Measurements from ENCODE around the gene MPP2.

MPP2 gene

GRCh38 chr17:43932357-43932756, 25.0 kb upstream of the MPP2 start:
- in situ Hi-C loops (cut with HindIII; ENCODE audit: low sequenced_read_pairs): no loop called here

- in situ Hi-C loops (cut with HindIII; ENCODE audit: low sequenced_read_pairs): no loop called here
Measured at GRCh38 chr17:43931062-43931571, 23.8 kb upstream of the MPP2 start.

- in situ Hi-C loops (cut with HindIII; ENCODE audit: low sequenced_read_pairs): loop anchor here (5.0 kb wide), 1 partner anchor 86 kb away; no protein-coding TSS in a partner anchor
Measured at GRCh38 chr17:43928609-43929008, 21.3 kb upstream of the MPP2 start.

- in situ Hi-C loops (cut with HindIII; ENCODE audit: low sequenced_read_pairs): loop anchor here (5.0 kb wide), 1 partner anchor 86 kb away; no protein-coding TSS in a partner anchor
Measured at GRCh38 chr17:43927929-43928328, 20.6 kb upstream of the MPP2 start.

- in situ Hi-C loops (cut with HindIII; ENCODE audit: low sequenced_read_pairs): loop anchor here (5.0 kb wide), 1 partner anchor 85 kb away; no protein-coding TSS in a partner anchor
Measured at GRCh38 chr17:43927060-43927864, 19.9 kb upstream of the MPP2 start.

- in situ Hi-C loops (cut with HindIII; ENCODE audit: low sequenced_read_pairs): no loop called here
Measured at GRCh38 chr17:43924558-43924957, 17.2 kb upstream of the MPP2 start.

GRCh38 chr17:43920500-43921095, 13.3 kb upstream of the MPP2 start:
- in situ Hi-C loops (cut with HindIII; ENCODE audit: low sequenced_read_pairs): no loop called here

GRCh38 chr17:43918026-43918389, 10.7 kb upstream of the MPP2 start:
- in situ Hi-C loops (cut with HindIII; ENCODE audit: low sequenced_read_pairs): no loop called here

- in situ Hi-C loops (cut with HindIII; ENCODE audit: low sequenced_read_pairs): no loop called here
Measured at GRCh38 chr17:43917348-43918025, 10.2 kb upstream of the MPP2 start.

- in situ Hi-C loops (cut with HindIII; ENCODE audit: low sequenced_read_pairs): no loop called here
Measured at GRCh38 chr17:43917016-43917347, 9.6 kb upstream of the MPP2 start.

- in situ Hi-C loops (cut with HindIII; ENCODE audit: low sequenced_read_pairs): no loop called here
Measured at GRCh38 chr17:43916385-43916784, 9.0 kb upstream of the MPP2 start.

- in situ Hi-C loops (cut with HindIII; ENCODE audit: low sequenced_read_pairs): no loop called here
Measured at GRCh38 chr17:43915559-43915958, 8.2 kb upstream of the MPP2 start.

- in situ Hi-C loops (cut with HindIII; ENCODE audit: low sequenced_read_pairs): loop anchor here (5.0 kb wide), 1 partner anchor 103 kb away; no protein-coding TSS in a partner anchor
Measured at GRCh38 chr17:43914451-43914850, 7.1 kb upstream of the MPP2 start.

- in situ Hi-C loops (cut with HindIII; ENCODE audit: low sequenced_read_pairs): loop anchor here (5.0 kb wide), 1 partner anchor 104 kb away; no protein-coding TSS in a partner anchor
Measured at GRCh38 chr17:43913584-43913983, 6.2 kb upstream of the MPP2 start.

GRCh38 chr17:43912635-43913304, 5.4 kb upstream of the MPP2 start:
- in situ Hi-C loops (cut with HindIII; ENCODE audit: low sequenced_read_pairs): loop anchor here (5.0 kb wide), 1 partner anchor 105 kb away; no protein-coding TSS in a partner anchor

- in situ Hi-C loops (cut with HindIII; ENCODE audit: low sequenced_read_pairs): loop anchor here (5.0 kb wide), 1 partner anchor 105 kb away; no protein-coding TSS in a partner anchor
Measured at GRCh38 chr17:43911904-43912303, 4.6 kb upstream of the MPP2 start.

GRCh38 chr17:43909537-43910231, 2.3 kb upstream of the MPP2 start:
- in situ Hi-C loops (cut with HindIII; ENCODE audit: low sequenced_read_pairs): loop anchor here (5.0 kb wide), 1 partner anchor 108 kb away; no protein-coding TSS in a partner anchor

GRCh38 chr17:43907998-43908721, 824 bp upstream of the MPP2 start:
- in situ Hi-C loops (cut with HindIII; ENCODE audit: low sequenced_read_pairs): no loop called here

GRCh38 chr17:43906951-43907424, 348 bp downstream of the MPP2 start:
- in situ Hi-C loops (cut with HindIII; ENCODE audit: low sequenced_read_pairs): no loop called here
